ENCODE results near the gene RAD21L1. TPM values are rescaled to one million over a fixed set of nuclear protein-coding genes. Genes with fewer than 3 reads are reported as not detected.

The RAD21L1 gene
- total RNA-seq: under 0.01 TPM in 1 of 2 replicates, not detected in the other

GRCh38 chr20:1225783-1226654 is at the start of gene RAD21L1:
TSS of gene RAD21L1 (plus strand) at chr20:1226044. CDS start at chr20:1228454, 2,410 bp downstream.

GRCh38 chr20:1184638-1185315 is 41.1 kb upstream of the RAD21L1 start, which contains the start of gene TMEM74B:
TSS of gene TMEM74B (minus strand) at chr20:1184981. CDS start at chr20:1183801, 1,180 bp downstream.

GRCh38 chr20:1202762-1203504 is 22.9 kb upstream of the RAD21L1 start, which contains the start of gene C20orf202:
TSS of gene C20orf202 (plus strand) at chr20:1203454. CDS start at chr20:1203586, 132 bp downstream.

GRCh38 chr20:1266167-1266973 is 40.5 kb downstream of the RAD21L1 start, which contains the start of gene SNPH:
TSS of gene SNPH (plus strand) at chr20:1266294. CDS start at chr20:1296240, 29,946 bp downstream.

Other genes with a start within 250 kb of the RAD21L1 start
- gene RSPO4, start 223.7 kb upstream of the RAD21L1 start, total RNA-seq: not detected in 2 replicates
- 16.4 and 19.1 TPM in 2 replicates for gene PSMF1, start 107.4 kb upstream of the RAD21L1 start, total RNA-seq
- gene TMEM74B, start 41.1 kb upstream of the RAD21L1 start, total RNA-seq: not detected in 2 replicates
- not detected in 2 replicates for gene C20orf202, start 22.6 kb upstream of the RAD21L1 start, total RNA-seq
- gene SNPH, start 40.2 kb downstream of the RAD21L1 start, total RNA-seq: 6.7 and 9.6 TPM in 2 replicates
- gene SDCBP2, start 103.1 kb downstream of the RAD21L1 start, total RNA-seq: 1.4 and 1.9 TPM in 2 replicates
- gene FKBP1A, start 167.0 kb downstream of the RAD21L1 start, total RNA-seq: 119 and 123 TPM in 2 replicates
- gene NSFL1C, start 240.8 kb downstream of the RAD21L1 start, total RNA-seq: 15.6 and 16.7 TPM in 2 replicates

Data from bronchial smooth muscle cell (primary cell).